ENCODE data around the gene TMEM235. TPM values are rescaled to one million over a fixed set of nuclear protein-coding genes. Genes with fewer than 3 reads are reported as not detected.

TMEM235 gene
- total and polyA plus RNA-seq, 9 of the 15 experiments (the other 6 are each of a cell fraction or from before 2014, with no cell fraction given): not detected

- TF ChIP-seq RFX7 (CRISPR knock-in tag; IDR thresholded peaks at IDR 0.05) (no peak), ZNF584 (CRISPR knock-in tag; IDR thresholded peaks at IDR 0.05; ENCODE audit: low read depth) (no peak), ZNF407 (IDR thresholded peaks at IDR 0.05; ENCODE audit: low read depth) (no peak), MCM2 (IDR thresholded peaks at IDR 0.05; ENCODE audit: low read depth) (no peak), VEZF1 (CRISPR knock-in tag; IDR thresholded peaks at IDR 0.05) (peak; percentile 68), NFATC3 (IDR thresholded peaks at IDR 0.05) (no peak), KLF6 (CRISPR knock-in tag; IDR thresholded peaks at IDR 0.05; ENCODE audit: borderline replicate concordance) (no peak; the same call in 1 of the 2 replicates), ZNF253 (CRISPR knock-in tag; conservative IDR thresholded peaks at IDR 0.05) (no peak), PHB (CRISPR knock-in tag; IDR thresholded peaks at IDR 0.05) (no peak), HDGF (IDR thresholded peaks at IDR 0.05) (no peak), PRDM10 (IDR thresholded peaks at IDR 0.05; ENCODE audit: partially characterized antibody) (no peak), ZBTB8A (IDR thresholded peaks at IDR 0.05; ENCODE audit: partially characterized antibody) (no peak)
These were observed 44.5 kb upstream of the TMEM235 start, which contains the start of the genes AFMID and TK1 (continued) for GRCh38 chr17:78186692-78187595.
